HG03045 (cell line): ENCODE data around the gene AGO3.

Experiments
- ATAC-seq: cut with Tn5 transposase; IDR thresholded peaks from one replicate; pipeline ENCODE4 v1.9.1; 2021; ENCODE audit warnings: mild to moderate bottlenecking, moderate library complexity; ENCODE audit not compliant: unreplicated experiment

The AGO3 gene

DNA sequence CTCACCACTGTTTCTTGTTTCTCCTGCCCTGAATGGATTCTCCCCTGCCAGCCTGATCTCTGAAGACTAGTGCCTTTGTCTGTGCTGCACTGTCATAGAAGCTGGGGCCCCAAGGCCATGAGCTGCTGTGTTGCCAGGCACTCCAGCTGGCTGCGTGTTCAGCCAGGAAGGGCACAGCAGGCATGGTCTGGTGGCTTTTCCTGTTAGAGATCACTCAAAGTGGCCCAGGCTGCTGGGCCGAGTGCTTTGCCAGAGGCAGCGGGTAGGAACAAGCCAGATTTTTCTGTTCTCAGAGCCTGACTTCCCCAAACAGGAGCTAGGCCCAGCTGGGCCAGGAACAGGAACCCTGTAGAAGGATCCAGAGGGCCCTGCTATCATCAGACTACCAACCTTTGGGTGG lies 163.0 kb downstream of the AGO3 start:
- ATAC-seq: no peak

DNA sequence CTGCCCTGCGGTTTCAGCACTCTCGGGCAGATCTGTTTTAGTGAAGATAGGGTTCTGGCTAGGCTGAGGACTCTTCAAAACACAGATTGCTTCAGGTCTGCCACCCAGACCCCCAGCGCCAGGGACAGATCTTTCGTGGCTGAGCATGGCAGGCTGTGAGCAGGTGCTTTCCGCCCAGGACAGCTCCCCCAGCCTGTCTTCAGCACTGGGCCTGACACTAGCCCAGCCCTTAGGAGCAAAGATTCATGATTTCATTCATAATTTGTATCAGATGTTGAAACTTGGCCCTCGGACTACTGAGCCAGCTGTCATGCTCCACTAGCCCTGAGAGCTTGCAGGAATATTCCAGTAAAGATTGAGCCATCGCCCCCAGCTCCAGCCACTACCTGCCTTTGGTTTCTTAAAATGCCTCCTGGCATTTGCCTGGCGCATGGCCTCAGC lies 163.7 kb downstream of the AGO3 start:
- no peak for ATAC-seq

DNA sequence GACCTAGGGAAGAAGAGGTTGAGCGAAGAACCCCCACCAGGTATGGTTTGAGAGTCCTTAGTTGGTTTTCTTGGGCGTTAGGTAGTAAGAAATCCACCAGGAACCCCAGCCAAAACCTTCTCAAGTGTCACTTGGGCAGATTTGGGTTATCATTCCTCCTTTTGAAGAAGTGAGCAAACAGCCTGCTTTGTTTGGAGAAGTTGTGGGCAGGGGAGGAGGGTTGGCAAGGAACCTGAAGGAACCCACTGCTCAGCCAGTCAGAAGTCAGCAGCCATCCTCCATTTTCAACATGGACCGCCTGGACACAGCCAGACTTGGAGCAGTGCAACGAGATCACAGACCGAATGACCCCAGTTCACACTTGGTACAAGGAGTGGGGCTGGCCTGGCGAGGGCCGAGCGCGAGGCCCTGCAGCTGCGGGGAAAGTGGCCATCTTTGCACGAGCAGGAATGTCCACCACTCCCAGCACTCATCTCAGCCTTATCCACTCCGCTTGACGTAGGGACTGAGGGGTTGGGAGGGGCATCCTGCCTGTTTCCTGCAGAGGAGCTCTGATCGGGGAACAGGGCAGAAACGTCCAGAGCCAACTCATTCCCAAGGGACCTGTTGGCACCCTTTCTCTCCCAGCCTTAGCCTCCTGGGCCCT lies 165.0 kb downstream of the AGO3 start:
- no peak for ATAC-seq

DNA sequence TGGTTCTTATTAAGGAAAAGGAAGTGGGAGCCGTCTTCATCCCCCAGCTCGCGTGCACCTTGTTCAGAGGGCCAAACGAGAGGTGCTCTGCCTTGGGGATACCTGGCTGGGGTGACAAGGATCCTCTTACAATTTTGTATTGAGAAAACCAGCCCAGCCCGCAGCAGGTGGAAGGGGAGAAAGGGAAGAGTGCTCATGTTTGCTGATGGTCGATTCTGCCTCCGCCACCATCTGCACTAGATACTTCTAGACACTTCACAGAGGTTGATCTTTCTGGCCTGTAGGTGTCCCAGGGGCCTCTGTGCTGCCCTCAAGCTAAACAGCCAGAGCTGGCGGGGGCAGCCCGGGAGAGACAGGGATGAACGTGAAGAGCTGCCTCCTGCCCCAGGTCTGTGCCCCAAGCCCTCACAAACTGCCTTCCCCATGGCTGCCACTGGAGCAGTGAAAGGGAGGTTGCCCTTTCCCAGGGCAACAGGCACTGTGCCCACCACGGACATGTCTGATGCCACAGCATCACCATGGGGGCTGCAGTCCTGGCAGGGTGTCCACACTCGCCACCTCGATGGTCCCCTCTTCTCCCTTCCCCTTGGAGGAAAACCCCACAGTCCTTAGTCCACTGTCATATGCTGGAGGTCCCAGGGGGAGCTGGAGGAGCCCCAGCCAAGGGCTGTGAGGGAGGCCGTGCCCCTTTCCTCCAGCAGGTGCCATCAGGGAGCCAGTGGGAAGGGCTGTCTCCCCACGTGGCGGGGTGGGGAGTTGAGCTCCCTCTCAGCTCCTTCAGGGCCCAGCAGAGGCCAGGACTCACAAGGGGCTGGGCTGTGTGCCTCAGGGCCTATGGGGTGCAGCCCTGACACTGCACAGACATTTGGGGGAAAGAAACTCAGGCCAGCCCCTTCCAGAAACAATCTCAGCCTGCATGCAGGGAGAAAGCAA lies 165.9 kb downstream of the AGO3 start:
- ATAC-seq: no peak

DNA sequence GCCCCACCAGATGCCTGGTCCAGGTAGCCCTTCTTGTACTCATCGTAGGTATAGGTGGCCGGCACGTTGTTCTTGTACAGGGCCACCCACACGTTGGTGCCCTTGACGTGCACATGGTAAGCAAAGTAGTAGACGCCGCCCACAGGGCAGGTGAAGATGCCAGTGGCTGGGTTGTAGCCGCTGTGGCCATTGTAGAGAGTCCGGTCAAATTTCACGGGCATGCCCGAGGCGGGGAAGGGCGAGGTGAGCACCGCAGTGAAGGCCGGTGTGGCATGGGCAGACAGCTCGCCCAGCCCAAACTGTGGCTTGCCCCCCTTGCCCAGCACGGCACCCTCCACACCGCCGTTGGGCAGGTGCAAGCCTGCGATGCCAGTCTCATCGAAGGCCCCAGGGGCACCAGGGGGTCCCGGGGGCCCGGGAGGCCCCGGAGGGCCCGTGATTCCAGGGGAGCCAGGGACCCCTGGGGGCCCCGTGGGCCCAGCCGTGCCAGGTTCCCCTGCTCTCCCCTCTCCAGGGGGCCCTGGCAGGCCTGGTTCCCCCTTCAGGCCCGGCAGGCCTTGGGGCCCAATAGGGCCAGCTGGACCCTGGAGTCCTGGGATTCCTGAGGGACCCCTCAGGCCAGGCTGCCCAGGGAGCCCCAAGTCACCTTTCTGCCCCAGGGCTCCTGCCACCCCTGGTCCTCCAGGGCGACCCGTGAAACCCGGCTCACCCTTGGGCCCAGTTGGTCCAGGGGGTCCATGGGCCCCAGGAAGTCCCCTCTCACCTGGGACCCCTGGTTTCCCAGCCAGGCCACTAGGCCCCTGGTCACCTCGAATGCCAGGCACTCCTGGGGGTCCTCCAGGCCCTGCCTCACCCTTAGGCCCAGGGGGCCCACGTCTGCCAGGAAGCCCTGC lies 167.0 kb downstream of the AGO3 start:
- no peak for ATAC-seq

DNA sequence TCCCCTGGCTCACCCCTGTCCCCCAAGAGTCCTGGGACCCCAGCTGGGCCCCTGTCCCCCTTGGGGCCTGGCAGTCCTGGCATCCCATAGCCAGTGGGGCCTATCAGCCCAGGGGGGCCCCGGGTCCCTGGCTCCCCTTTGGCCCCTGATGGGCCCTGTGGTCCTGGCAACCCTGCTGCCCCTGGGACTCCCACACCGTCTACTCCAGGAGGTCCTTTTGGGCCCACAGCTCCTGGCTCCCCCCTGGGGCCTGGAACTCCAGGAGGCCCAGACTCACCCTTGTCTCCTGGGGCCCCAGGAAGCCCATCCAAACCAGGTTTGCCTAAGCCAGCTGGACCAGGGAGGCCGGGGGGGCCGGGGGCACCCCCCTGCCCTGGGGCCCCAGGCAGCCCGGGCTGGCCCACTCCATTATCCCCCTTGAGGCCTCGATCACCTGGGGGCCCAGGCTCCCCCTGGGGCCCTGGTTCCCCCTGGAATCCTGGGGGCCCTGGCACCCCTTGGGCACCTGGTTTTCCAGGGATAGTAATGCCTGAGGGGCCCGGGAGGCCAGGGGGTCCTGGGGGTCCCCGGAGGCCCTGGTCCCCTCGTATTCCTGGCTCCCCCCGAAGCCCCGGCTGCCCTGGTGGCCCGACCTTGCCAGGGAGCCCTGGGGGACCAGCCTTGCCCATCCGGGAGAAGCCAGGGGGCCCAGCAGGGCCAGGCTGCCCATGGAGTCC lies 167.9 kb downstream of the AGO3 start:
- ATAC-seq: no peak

DNA sequence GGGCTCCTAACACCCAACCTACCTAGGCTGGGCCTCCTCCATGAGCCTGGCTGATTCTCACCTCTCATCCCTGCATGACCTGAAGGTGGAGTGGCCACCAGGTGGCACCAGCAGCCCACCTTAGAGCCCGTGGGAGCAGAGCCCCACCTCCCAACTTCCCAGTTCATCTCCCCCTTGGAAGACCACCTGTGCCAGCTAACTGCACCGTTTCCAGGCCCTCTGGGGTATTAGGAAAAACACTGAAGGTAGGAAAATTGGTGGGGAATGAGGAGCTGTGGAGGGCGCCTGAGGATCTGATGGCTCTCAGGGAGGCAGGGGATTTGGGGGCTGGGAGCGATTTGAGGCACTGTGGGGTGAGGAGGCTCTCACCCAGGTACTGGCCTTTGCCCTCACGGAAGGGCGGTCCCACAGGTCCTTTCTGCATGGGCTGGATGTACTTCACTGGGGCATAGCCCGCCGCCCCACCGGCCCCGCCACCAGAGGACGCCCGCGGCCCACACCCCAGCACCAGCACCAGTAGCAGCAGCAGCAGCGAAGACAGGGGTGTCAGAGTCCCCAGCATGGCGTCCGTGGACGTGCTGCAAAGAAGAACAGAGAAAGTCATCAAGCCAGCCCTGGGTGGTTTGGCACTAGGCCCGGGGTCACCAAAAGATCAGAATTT lies 168.9 kb downstream of the AGO3 start:
- no peak for ATAC-seq

DNA sequence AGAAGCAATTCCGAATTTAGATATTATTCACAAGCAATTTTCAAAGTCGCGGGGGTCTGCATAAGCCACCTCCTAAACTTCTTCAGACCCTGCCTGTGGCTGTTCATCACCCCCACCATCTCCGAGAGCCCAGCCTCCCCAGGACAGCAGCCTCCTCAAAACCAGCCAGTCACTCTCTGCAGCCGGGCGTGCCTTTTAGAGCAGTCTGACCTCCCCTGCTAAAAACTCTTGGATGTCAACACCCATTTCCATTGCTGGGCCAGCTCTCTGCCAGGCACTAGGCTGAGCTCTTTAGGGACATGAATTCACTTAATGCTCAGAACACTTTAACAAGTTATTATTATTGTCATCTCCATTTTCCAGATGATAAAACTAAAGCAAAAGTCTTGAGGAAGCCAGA lies 169.5 kb downstream of the AGO3 start:
- no peak for ATAC-seq

DNA sequence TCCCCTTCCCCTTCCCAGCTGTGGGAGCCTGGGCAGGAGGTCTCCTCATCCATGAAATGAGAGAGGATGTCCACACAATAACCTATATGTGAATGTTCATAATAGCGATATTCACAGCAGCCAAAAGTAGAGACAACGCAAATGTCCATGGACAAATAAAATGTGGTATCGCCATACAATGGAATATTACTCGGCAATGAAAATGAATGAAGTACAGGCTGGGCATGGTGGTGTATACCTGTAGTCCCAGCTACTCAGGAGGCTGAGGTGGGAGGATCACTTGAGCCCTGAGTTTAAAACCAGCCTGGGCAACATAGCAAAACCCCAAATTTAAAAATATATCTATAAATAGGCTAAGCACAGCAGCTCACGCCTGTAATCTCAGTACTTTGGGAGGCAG lies 170.6 kb downstream of the AGO3 start:
- no peak for ATAC-seq

DNA sequence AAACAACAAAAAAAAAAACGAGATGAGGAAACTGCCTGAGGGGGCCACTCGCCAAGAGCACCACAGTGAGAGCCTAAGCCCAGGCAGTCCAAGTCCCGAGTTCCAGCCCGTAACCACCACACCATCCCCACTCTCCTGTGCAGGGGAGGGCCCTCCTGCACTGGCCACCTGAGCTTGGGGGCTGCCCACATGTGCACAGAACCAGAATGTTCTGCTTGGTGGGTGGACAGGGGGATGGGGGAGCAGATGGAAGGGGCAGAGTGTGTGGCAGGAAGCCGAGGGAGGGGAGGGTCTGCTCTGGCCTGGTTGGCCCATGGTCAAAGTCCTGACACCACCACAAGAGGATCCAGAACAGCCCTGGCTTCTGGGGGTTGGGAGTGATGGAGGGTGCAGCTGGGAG lies 175.4 kb downstream of the AGO3 start:
- ATAC-seq: no peak

DNA sequence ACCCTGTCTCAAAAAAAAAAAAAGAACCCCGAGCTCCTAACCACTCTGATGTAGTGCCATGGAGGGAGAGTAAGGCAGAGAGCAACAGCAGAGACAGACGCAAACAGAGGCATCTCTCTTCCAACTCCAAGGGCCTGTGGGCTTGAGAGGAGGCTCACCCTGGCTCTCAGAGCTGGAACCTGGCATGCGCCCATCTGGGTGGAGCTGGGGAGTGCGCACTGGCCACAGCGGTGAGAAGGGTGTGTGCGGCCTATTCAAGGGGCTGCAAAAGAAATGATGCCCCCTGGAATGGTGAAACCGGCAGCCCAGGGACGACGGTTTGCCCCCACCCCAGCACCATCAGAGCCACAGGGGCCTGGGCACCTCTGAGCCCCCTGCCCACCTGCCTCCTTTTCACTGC lies 176.5 kb downstream of the AGO3 start:
- no peak for ATAC-seq

DNA sequence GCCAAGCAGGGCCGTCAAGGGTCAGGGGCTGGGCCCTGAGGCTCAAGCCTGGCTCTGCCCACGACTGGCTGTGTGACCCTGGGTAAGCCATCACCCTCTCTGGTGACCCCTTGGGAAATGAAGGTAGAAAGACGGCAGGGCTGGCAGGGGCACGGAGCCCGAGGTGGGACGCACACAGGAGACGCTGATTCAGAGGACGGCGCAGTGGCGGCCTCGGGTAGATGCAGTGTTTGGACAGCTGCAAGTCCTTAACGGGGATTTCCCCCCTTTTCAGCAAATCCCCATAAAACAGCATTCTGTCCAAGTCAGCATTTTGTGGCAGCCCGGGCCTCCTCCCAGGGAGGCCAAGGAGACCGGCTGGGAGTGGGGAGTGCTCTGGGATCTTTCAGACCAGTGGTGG lies 177.4 kb downstream of the AGO3 start:
- no peak for ATAC-seq

DNA sequence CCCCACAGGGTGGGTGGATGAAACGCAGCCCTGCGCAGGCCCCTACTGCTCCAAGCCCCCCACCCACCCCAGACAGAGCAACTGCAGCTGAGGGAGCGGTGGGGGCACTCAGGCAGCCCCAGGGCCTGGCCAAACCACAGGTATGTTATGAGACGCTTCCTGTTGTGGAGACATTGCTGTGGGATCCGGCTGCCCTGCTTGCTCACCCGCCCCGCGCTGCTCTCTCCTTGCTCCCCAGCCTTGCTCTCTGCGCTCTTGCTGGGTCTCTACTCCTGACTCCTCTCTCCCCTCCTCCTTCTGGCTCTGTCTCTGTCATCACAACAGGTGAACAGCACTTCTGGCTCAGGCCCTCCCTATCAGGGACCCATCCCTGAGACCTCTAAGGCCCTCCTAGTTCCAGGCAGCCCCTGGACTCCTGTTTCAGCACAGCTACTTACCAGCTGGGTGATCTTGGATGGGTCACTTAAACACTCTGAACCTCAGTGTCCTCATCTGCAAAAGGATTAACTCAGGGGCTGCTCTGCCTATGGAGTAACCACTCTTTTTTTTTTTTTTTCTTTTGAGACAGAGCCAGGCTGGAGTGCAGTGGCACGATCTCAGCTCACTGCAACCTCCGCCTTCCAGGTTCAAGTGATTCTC lies 178.3 kb downstream of the AGO3 start:
- no peak for ATAC-seq

DNA sequence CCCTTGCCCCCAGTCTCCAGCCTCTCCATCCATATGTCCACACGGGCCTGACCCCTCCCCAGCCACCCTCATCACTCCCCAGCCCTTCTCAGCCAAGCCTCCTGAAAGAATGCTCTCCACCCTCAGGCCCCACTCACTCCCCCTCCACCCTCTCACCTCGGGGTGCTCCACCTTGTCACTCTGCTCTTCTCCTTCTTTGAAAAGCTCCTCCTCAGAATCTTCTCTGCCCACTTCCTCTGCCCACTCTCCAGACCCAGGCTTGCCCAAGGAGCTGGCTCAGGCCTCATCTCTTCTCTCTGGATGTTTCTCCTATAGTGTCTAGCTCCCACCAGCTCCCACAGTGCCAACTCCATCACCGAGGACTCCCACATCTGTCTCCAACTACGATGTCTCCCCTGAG lies 180.2 kb downstream of the AGO3 start:
- no peak for ATAC-seq

DNA sequence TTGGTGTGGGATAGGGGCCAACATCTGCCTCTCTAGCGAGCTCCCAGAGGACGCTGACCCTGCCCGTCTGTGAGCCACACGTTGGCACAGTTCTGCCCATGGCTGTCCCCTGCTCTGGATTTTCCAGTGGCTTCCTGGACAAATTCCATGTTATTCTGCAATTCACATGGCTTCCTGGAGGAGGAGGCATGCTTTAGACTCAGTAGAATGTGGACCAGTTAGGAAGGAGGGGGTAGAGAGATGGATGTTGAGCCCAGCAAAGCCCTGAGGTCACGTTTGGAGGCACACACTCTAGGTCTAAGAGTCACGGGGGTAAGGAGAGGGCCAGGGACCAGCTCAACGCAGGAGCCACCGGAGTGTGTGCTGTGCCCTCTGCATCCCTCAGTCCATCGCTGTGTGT lies 181.9 kb downstream of the AGO3 start:
- ATAC-seq: no peak

DNA sequence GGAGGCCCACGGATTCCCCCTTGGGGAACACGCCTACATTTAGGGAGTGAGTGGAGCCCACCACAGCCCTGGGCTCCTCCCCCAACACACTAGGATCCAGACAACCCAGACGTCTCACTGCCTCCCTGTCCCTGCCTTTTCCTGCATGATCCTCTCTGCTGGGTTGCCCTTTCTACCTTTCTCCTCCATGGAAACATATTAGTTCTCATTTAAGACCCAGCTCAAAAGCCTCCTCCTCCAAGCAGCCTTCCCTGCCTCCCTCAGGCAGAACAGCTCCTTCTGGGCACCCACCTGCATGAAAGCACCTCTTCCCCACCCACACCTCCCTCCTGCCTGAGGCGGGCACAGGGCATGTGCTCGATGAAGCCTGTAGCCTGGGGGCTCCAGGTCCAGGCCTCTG lies 183.5 kb downstream of the AGO3 start:
- ATAC-seq: no peak

DNA sequence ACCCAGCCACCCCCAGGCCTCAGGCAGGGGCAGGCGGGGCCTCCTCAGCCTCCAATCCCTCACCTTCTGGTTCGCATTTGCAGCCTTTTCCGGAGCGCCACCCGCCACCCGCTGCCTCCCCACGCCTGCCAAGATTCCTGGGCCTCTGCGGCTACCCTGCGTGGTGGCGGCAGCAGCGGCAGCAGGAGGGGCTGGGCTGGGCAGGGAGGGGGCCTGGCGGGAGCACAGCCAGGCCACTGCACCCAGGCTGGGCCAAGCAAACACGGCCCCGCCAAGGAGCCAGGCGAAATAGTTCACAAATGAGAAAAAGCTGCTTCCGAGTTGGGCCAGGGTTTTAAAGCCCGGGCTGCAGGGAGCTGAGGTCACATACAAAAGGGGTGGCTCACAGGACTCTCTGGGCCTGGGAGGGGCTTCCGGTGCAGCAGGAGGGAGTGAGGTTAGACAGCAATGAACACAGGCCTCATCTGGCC lies 184.3 kb downstream of the AGO3 start:
- no peak for ATAC-seq

DNA sequence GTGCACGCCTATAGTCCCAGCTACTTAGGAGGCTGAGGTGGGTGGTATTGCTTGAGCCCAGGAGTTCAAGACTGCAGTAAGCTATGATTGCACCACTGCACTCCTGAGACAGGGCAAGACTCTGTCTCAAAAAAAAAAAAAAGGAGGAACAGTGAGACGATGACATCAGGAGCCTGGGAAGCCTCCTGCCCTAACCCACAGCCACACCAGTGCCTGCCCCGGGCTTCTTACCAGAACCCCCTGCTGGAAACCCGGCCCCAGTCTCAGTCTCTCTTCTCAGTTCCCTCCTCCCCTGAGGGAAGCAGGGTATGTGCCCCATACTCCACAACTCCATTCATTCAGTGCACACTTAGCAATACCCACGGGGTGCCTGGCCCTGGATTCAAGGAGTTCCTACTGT lies 185.0 kb downstream of the AGO3 start:
- ATAC-seq: no peak

DNA sequence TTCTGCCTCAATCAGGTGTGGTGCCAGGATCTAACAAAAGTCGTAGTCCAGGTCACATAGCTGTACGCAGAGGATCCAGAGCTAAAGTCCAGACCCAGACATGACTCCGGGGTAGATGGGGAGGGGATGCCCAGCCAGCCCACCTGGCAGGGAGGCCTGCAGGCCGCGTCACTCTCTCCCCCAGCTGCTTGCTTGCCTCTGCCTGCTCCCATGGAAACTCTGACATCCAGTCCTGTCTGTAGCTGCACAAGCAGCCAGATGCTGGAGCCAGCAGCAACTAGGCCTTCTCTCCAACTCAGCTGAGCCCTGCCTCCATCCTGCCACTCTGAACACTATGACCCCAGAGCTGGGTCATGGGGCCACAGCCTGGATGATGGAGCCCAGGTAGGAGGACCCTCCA lies 186.0 kb downstream of the AGO3 start:
- no peak for ATAC-seq
